K562 (cell line): ENCODE measurements around the gene AJAP1. TPM values are rescaled to one million over a fixed set of nuclear protein-coding genes. Genes with fewer than 3 reads are reported as not detected.

Source experiments
- ATAC-seq: fragments of 200-7000 bp; cut with Tn5 transposase; 3 replicates; pipeline ENCODE4 v1.9.1; 2020; ENCODE audit warnings: moderate library complexity
- BruUV-seq: library from RNA; stranded (reverse); fragments of 400-500 nt; replicated peaks from 2 replicates; lab custom pipeline; 2021; lab: Mats Ljungman, UMichigan
- CTCF ChIA-PET: fragments of 300-600 bp; formaldehyde crosslinking; extraction: SDS; loops from one replicate; lab custom pipeline; 2021; ENCODE audit warnings: low intra/inter-chr PET ratio; lab: Yijun Ruan, JAX
- POLR2A ChIA-PET: fragments of 300-600, 350-650 bp; sonication (Branson Sonifier 250); formaldehyde crosslinking; extraction: SDS; loops from one replicate; lab custom pipeline; 2021; ENCODE audit warnings: antibody characterized with exemption, inconsistent platforms; lab: Yijun Ruan, JAX
- DNase-seq, 4 experiments: peaks; one replicate each; pipeline versions ENCODE4 v3.0.0 to v3.0.0-alpha.2; 2011 to 2018; ENCODE audit warnings: low spot score in 3 of 4, mixed read lengths in 3 of 4; ENCODE audit errors: extremely low read depth in 1 of 4
- FAIRE-seq: peaks from 2 replicates; lab custom pipeline; 2011; peaks lifted over from hg19 to GRCh38; lab: Jason Lieb, UNC
- H2AFZ ChIP-seq: 2 replicates; pipeline ENCODE4 v1.6.0; 2011; ENCODE audit warnings: low read depth, low read length, control low read depth, inconsistent platforms
- H3K27ac ChIP-seq: fragments of 200-600 bp; 3 replicates; pipeline ENCODE4 v1.8.0; 2011; ENCODE audit warnings: low read depth, mild to moderate bottlenecking, control low read depth, inconsistent platforms, low read length, moderate library complexity, mixed read lengths; ENCODE audit errors: extremely low read depth
- H3K27me3 ChIP-seq, 2 experiments: fragments of 300-600 bp in 1 of 2; 2 replicates in 1 of 2; 3 replicates in 1 of 2; pipeline versions ENCODE4 v1.6.0 to v1.8.0; 2011; ENCODE audit warnings: inconsistent platforms in 2 of 2, low read length in 2 of 2, mild to moderate bottlenecking in 1 of 2, mixed read lengths in 1 of 2, moderate library complexity in 1 of 2; ENCODE audit not compliant: control insufficient read depth in 2 of 2, insufficient read depth in 2 of 2
- H3K36me3 ChIP-seq: fragments of 300-600 bp; 3 replicates; pipeline ENCODE4 v1.8.0; 2011; ENCODE audit warnings: mild to moderate bottlenecking, low read length, inconsistent platforms; ENCODE audit not compliant: control insufficient read depth, insufficient read depth
- H3K4me1 ChIP-seq, 2 experiments: fragments of 200-600 bp in 1 of 2; replicated peaks in 1 of 2; 2 replicates in 1 of 2; 3 replicates in 1 of 2; pipeline versions ENCODE4 v1.5.1 to v1.8.0; 2011; ENCODE audit warnings: inconsistent platforms in 2 of 2, low read length in 2 of 2, mild to moderate bottlenecking in 1 of 2, mixed read lengths in 1 of 2, moderate library complexity in 1 of 2; ENCODE audit not compliant: control insufficient read depth in 2 of 2, insufficient read depth in 2 of 2
- H3K4me2 ChIP-seq: 2 replicates; pipeline ENCODE4 v1.6.1; 2011; ENCODE audit warnings: low read length, control low read depth, inconsistent platforms, mixed read lengths; ENCODE audit not compliant: insufficient read depth
- H3K4me3 ChIP-seq: fragments of 200-600 bp; sonication (generic), shearing (Covaris generic); 2 replicates; pipeline ENCODE4 v1.5.1; 2016; ENCODE audit warnings: control low read depth, inconsistent platforms
- H3K79me2 ChIP-seq: fragments of 200-600 bp; 3 replicates; pipeline ENCODE4 v1.8.0; 2011; ENCODE audit warnings: low read length, inconsistent platforms; ENCODE audit not compliant: control insufficient read depth, insufficient read depth
- H3K9ac ChIP-seq, 2 experiments: 2 replicates each; pipeline versions ENCODE4 v1.6.0 to v1.6.1; 2011; ENCODE audit warnings: low read depth in 2 of 2, low read length in 2 of 2, control low read depth in 1 of 2, inconsistent platforms in 1 of 2, mild to moderate bottlenecking in 1 of 2, mixed read lengths in 1 of 2; ENCODE audit not compliant: insufficient read depth in 1 of 2
- H3K9me1 ChIP-seq: one replicate; pipeline ENCODE4 v1.6.0; 2011; ENCODE audit warnings: inconsistent platforms, mild to moderate bottlenecking, low read length, moderate library complexity; ENCODE audit not compliant: control insufficient read depth, insufficient read depth
- H3K9me3 ChIP-seq: replicated peaks from 2 replicates; pipeline ENCODE4 v1.5.1; 2011; ENCODE audit warnings: low read depth, low read length, inconsistent platforms; ENCODE audit not compliant: control insufficient read depth, insufficient read depth
- H4K20me1 ChIP-seq: replicated peaks from 2 replicates; pipeline ENCODE4 v1.6.1; 2011; ENCODE audit warnings: low read length, inconsistent platforms, mixed read lengths; ENCODE audit not compliant: control insufficient read depth, insufficient read depth
- ATF1 ChIP-seq, 2 experiments: fragments of 450-650 bp in 1 of 2; IDR thresholded peaks; 2 replicates each; pipeline ENCODE4 v1.6.1; 2016; ENCODE audit warnings: missing compliant biosample characterization in 1 of 2, missing genetic modification characterization in 1 of 2
- ETS2 ChIP-seq: IDR thresholded peaks from 2 replicates; pipeline ENCODE4 v1.6.1; 2016; ENCODE audit warnings: borderline replicate concordance, missing genetic modification characterization, mild to moderate bottlenecking, moderate library complexity, missing compliant biosample characterization; ENCODE audit not compliant: poor library complexity, severe bottlenecking
- HBP1 ChIP-seq: fragments of 450-650 bp; formaldehyde crosslinking; IDR thresholded peaks from 2 replicates; pipeline ENCODE4 v1.4.0; 2022; ENCODE audit warnings: missing genetic modification characterization
- ID3 ChIP-seq, 2 experiments: fragments of 250-450 bp in 1 of 2; fragments of 450-650 bp in 1 of 2; sonication (Bioruptor Pico) in 1 of 2; IDR thresholded peaks; 2 replicates each; pipeline versions ENCODE4 v1.6.1 to v1.8.0; 2016 to 2021; ENCODE audit warnings: mild to moderate bottlenecking in 2 of 2, moderate library complexity in 2 of 2, missing compliant biosample characterization in 1 of 2, missing genetic modification characterization in 1 of 2
- NFRKB ChIP-seq: fragments of 450-650 bp; IDR thresholded peaks from 2 replicates; pipeline ENCODE4 v1.6.1; 2016; ENCODE audit warnings: low read depth
- ZNF551 ChIP-seq: fragments of 250-450 bp; sonication (Bioruptor Pico); IDR thresholded peaks from 2 replicates; pipeline ENCODE4 v1.5.0; 2021; ENCODE audit warnings: mild to moderate bottlenecking, moderate library complexity
- ZNF699 ChIP-seq: fragments of 250-450 bp; sonication (Bioruptor Pico); IDR thresholded peaks from 2 replicates; pipeline ENCODE4 v1.8.0; 2021; ENCODE audit warnings: mild to moderate bottlenecking, moderate library complexity; ENCODE audit not compliant: insufficient replicate concordance
- WGBS: fragments of 100-300 bp; shearing (Covaris generic); methylation state at CpG from one replicate; pipeline ENCODE4 v1.1.6; 2016; ENCODE audit warnings: low coverage, mixed read lengths; ENCODE audit not compliant: insufficient coverage; ENCODE audit errors: missing lambda C conversion rate; 5-methylcytosine and 5-hydroxymethylcytosine counted together
- in situ Hi-C: fragments of 300-500 bp; cut with MboI; formaldehyde crosslinking; loops from 4 replicates; pipeline ENCODE4 v1.15.0; 2018; ENCODE audit warnings: inconsistent platforms, mixed read lengths
- intact Hi-C: fragments of 100-400 bp; cut with micrococcal nuclease; formaldehyde crosslinking; loops from 2 replicates; pipeline ENCODE4 v1.14.2; 2022
- polyA plus RNA-seq, 8 experiments: library from polyadenylated mRNA; depleted of rRNA in 4 of 8; stranded (reverse) in 5 of 8; unstranded in 3 of 8; fragments of >200 nt; fragmentation: Nextera tagmentation in 2 of 8; fragmentation: Illumina TruSeq in 1 of 8; extraction: Ambion mirVana in 2 of 8; extraction: Trizol in 1 of 8; gene quantifications; 2 replicates each; pipeline versions ENCODE4 v1.2.1 to v1.2.3, GENCODE V29; 2011 to 2014; ENCODE audit warnings: inconsistent platforms in 1 of 8, missing spikeins in 1 of 8
- total RNA-seq, 7 experiments: library from RNA; depleted of rRNA in 6 of 7; stranded (reverse); fragments of >200 nt in 6 of 7; fragmentation: Illumina TruSeq in 2 of 7; extraction: Trizol in 2 of 7; gene quantifications; 2 replicates each; pipeline versions ENCODE4 v1.2.1 to v1.2.3, GENCODE V29; 2011 to 2021; ENCODE audit warnings: low replicate concordance in 1 of 7

Gene AJAP1
- total and polyA plus RNA-seq, 9 of the 15 experiments (the other 6 are each of a cell fraction or from before 2014, with no cell fraction given) = not detected

- no peak for TF ChIP-seq ETS2
- TF ChIP-seq ZNF699 = no peak
- TF ChIP-seq HBP1 (CRISPR knock-in tag) = no peak
- no peak for TF ChIP-seq ZNF551 (CRISPR knock-in tag)
- TF ChIP-seq ATF1 (CRISPR knock-in tag; IDR thresholded peaks at IDR 0.05) = no peak
- no peak for TF ChIP-seq ATF1 (tag; IDR thresholded peaks at IDR 0.05)
- no peak for TF ChIP-seq NFRKB
- no peak for TF ChIP-seq ID3 (CRISPR knock-in tag; IDR thresholded peaks at IDR 0.05)
- TF ChIP-seq ID3 (tag; IDR thresholded peaks at IDR 0.05) = no peak
- TF ChIP-seq, all 486 proteins: peak for 0
Observed at GRCh38 chr1:4624141-4624715, 30.2 kb upstream of the AJAP1 start (continued).

- in situ Hi-C loops (no loop called here), intact Hi-C loops (no loop called here)
- Histone ChIP-seq H2AFZ (no peak overlapping the region), H3K4me3 (no peak overlapping the region), H3K79me2 (no peaks in the 10 kb centered on the region), H3K9ac (no peak overlapping the region), H3K4me2 (no peak overlapping the region), H3K27me3 (peaks cover 6 to 18% of the 10 kb centered on the region in 2 experiments), H3K9me1 (no peaks in the 10 kb centered on the region), H3K36me3 (no peaks in the 10 kb centered on the region), H3K27ac (no peak overlapping the region), H4K20me1 (no peaks in the 10 kb centered on the region), H3K9me3 (no peaks in the 10 kb centered on the region), H3K4me1 (no peaks in the 10 kb centered on the region)
- BruUV-seq = no TSS peak
- WGBS = under 1% methylated on average over 9 of the region's 9 CpGs
- no peak for DNase-seq
- POLR2A ChIA-PET = interaction anchor here (0.5 kb wide), 1 partner anchor 11 kb away, joined by 3 read pairs; no protein-coding TSS in a partner anchor
- ATAC-seq = no peak
- CTCF ChIA-PET = no interaction called here
- FAIRE-seq = no peak
Observed at GRCh38 chr1:4624801-4625200, 29.6 kb upstream of the AJAP1 start.
